Sciatic nerve (tissue), 2 donors: ENCODE measurements around the gene UNC5A. TPM values are rescaled to one million over a fixed set of nuclear protein-coding genes. Genes with fewer than 3 reads are reported as not detected.
"Not testable (repeated sequence)": the region's sequence is repeated elsewhere in the genome, so short reads cannot be mapped to it uniquely, and the experiment has no call there.

Experiments
- ATAC-seq: fragments of 200-7000 bp; cut with Tn5 transposase; one replicate; pipeline ENCODE4 v1.9.1; 2020; ENCODE audit warnings: mild to moderate bottlenecking, moderate library complexity
- DNase-seq: peaks from one replicate; pipeline ENCODE4 v3.0.0-alpha.2; 2020; ENCODE audit warnings: low spot score
- intact Hi-C: fragments of 100-400 bp; cut with DNase I; formaldehyde crosslinking; loops from one replicate; pipeline ENCODE4 v1.14.2; 2022
- total RNA-seq: library from RNA; stranded (reverse); fragmentation: NEBNext Ultra II Directional; extraction: Animal tissue kit (Norgen Biotek cat#: 25700); gene quantifications from one replicate; pipeline ENCODE4 v1.2.1, GENCODE V29; 2021
- donor health status: DM: no; HTN: no; CAD: no.
- donor health status: DM: no; HTN: no; CAD: no.

UNC5A gene
- total RNA-seq, 1 donor from 2014 or later = not detected

DNA sequence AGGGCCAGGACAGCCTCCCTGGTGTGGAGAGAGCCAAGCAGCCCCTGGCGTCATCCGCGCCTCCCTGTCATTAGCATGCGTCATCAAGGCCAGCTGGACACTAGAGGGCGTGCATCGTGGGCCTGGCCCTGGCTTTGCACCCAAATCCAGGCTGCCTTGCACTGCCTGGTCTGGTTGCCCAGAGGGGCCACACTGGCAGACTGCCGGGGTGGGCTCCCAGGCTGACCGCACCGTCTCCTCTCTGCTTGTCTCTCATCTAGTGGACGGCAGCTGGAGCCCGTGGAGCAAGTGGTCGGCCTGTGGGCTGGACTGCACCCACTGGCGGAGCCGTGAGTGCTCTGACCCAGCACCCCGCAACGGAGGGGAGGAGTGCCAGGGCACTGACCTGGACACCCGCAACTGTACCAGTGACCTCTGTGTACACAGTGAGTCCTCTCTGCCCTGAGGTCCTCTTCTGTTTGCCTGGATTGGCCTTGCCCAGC is 59.8 kb downstream of the UNC5A start:
- ATAC-seq = no peak
- no peak for DNase-seq
- intact Hi-C loops = no loop called here

DNA sequence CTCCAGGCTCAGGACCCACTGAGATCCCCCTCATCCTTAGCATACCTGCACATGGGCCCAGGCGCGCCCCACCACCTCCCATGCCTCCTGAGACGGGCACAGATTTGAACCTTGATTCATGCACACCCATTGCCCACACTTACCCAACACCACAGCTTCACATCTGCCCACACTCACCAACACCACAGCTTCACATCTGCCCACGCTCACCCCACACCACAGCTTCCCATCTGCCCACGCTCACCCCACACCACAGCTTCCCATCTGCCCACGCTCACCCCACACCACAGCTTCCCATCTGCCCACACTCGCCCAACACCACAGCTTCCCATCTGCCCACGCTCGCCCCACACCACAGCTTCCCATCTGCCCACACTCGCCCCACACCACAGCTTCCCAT is 60.3 kb downstream of the UNC5A start:
- intact Hi-C loops, DNase-seq, ATAC-seq: not testable (repeated sequence)

DNA sequence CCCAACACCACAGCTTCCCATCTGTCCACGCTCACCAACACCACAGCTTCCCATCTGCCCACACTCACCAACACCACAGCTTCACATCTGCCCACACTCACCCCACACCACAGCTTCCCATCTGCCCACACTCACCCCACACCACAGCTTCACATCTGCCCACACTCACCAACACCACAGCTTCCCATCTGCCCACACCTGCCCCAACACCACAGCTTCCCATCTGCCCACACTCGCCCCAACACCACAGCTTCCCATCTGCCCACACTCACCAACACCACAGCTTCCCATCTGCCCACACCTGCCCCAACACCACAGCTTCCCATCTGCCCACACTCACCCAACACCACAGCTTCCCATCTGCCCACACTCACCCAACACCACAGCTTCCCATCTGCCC is 62.2 kb downstream of the UNC5A start:
- ATAC-seq, DNase-seq, intact Hi-C loops: not testable (repeated sequence)

DNA sequence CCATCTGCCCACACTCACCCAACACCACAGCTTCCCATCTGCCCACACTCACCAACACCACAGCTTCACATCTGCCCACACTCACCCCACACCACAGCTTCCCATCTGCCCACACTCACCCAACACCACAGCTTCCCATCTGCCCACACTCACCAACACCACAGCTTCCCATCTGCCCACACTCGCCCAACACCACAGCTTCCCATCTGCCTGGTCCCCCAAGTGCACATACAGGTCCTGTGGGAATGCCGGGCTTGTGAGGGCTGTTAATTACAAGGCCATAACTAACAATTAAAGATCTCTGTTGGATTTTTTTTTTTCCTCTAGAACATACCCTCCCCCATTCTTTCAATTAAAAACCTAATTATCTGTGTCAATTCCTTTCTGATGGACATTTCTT is 62.7 kb downstream of the UNC5A start:
- ATAC-seq, intact Hi-C loops, DNase-seq: not testable (repeated sequence)

DNA sequence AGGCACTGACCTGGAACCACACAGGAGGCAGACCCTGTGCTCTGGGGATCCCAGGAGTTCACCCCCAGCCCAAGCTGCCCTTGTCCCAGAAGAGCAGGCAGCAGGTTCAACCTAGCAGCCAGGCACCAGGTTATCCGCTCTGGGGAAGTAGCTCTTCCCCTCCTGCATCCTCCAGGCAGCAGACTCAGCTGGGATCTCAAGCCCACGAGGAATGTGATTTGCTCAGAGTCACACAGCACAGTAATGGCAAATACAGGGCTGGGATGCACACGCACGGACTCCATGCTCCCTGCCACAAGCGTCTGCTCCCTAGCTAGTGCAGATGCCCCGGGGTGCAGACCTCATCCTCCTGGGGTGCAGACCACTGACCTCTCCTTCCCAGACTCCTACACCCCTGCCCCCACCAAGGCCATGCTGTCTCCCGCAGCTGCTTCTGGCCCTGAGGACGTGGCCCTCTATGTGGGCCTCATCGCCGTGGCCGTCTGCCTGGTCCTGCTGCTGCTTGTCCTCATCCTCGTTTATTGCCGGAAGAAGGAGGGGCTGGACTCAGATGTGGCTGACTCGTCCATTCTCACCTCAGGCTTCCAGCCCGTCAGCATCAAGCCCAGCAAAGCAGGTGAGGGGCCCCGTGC is 63.3 kb downstream of the UNC5A start:
- ATAC-seq = no peak
- no peak for DNase-seq
- intact Hi-C loops = no loop called here

DNA sequence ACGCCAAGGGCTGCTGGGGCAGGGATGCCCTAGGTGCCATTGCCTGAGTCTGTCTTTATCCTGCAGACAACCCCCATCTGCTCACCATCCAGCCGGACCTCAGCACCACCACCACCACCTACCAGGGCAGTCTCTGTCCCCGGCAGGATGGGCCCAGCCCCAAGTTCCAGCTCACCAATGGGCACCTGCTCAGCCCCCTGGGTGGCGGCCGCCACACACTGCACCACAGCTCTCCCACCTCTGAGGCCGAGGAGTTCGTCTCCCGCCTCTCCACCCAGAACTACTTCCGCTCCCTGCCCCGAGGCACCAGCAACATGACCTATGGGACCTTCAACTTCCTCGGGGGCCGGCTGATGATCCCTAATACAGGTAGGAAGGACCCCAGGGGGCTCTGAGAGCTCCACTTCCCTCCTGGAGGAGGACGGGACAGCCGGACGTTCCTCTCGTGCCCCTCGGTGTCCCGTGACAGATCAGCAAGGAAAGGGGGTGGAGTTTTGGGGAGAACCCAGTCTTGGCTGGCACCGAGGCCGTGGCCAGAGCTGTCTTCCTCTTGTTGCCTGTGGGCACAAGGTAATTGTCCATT is 63.9 kb downstream of the UNC5A start:
- no peak for ATAC-seq
- intact Hi-C loops = no loop called here
- DNase-seq = no peak

DNA sequence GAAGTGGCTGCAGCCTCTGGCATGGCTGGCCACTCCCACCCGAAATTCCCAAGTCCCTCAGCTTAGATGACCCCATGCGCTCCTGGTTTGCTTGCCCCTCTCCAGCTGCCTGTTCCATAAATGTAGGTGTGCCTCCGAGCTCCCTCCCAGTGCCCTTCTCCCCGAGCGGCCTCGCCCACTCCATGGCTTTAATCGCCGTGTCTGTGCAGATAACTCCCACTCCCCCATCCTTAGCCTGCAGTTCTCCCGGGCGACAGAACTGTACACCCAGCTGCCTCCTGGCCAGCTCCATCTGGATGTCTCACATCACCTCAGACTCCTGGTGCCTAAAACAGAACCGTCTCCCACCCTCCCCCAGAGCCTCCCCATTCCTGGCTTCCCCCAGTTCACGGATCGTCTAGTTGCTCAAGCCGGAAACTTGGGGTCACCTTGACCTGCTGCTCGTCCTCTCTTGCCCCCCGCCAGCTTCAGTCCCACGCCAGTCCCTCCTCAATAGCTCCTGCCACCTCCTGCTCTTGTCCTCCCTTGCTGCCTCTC is 64.7 kb downstream of the UNC5A start:
- intact Hi-C loops = loop anchor here (5.0 kb wide), 1 partner anchor 1018 kb away; no protein-coding TSS in a partner anchor
- no peak for ATAC-seq
- DNase-seq = no peak

DNA sequence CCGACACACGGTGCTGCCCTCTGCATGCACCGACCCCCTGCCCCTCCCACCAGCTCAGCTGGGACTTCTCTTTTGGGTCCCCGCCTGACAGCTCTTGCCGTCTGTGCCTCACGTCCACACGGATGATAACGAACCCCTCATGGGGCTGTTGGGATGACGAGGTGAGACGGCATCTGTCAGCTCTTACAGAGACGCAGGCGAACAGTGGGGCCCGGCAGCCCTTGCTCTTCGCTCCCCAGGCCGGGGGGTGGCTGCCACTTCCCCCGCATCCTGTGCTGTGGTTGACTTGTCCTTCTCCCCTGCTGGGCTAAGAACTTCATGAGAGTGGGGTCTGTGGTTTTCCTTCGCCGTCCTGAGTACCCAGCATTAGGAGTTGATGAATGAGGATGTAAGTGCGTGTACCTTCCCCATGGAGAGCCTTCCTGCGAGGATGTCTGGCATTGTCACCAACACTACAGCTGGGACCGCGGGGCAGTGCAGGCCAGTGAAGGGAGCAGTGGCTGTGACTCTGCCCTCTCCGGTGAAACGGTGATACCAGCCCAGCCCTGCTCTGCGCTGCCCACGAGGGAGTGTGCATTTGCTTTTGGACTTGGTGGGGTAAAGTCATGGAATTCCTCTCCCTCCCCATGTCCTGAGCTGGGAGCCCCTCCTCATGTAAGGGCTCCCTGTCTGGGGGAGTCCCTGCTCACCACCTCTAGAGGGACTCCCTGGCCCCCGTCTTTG is 65.6 kb downstream of the UNC5A start:
- DNase-seq = no peak
- ATAC-seq = no peak
- intact Hi-C loops = loop anchor here (5.0 kb wide), 1 partner anchor 1019 kb away; no protein-coding TSS in a partner anchor

DNA sequence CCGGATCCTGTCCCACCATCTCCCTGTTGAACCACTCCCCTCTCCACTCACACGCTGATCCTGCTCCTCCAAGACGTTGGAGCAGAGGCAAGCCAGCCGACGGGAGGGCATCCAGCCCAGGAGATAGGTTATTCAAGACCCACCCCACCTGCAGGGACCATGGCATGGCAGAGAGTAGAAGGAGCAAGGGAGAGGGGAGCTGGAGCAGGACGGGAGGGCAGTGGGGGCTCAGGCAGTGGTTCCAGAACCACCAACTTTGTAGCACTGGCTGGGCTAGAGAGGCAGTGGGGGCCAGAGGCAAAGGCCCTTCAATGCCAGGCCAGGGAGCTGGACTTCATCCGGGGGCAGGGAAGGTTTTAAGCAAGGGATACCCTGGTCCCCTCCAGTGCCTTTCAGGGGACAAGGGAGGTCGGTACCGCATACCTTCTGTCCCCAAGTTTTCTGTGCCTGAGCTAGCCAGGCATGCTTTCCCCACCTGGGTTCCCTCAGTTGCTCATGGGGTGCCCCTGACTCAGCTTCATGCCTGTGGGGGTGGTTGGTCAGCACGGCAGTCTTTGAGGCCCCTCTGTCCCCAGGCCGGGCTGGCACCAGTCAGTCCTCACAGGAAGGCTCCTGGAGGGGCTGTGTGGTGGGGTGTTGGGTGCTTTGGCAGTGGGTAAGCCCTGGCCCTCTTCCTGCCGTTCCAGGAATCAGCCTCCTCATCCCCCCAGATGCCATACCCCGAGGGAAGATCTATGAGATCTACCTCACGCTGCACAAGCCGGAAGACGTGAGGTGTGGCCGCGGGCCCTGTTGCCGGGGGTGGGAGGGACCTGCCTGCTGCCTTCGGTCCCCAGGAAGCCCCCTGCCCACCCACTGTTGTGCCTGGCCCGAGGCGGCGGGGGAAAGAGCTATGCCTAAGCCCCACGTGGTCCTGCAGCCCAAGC is 66.4 kb downstream of the UNC5A start:
- ATAC-seq = no peak
- no peak for DNase-seq
- intact Hi-C loops = loop anchor here (5.0 kb wide), 1 partner anchor 1019 kb away; no protein-coding TSS in a partner anchor

DNA sequence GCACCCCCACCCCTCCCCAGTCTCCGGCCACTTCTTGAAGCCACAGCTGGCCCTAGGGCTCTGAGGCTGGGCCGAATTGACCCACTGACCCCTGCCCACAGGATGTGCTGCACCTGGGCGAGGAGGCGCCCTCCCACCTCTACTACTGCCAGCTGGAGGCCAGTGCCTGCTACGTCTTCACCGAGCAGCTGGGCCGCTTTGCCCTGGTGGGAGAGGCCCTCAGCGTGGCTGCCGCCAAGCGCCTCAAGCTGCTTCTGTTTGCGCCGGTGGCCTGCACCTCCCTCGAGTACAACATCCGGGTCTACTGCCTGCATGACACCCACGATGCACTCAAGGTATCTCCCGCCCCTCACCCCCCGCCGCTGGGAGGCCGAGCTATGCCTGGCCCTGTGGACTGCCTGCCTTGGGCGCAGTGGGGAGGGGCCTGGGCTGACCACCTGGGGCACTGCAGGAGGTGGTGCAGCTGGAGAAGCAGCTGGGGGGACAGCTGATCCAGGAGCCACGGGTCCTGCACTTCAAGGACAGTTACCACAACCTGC is 67.5 kb downstream of the UNC5A start:
- intact Hi-C loops = loop anchor here (5.0 kb wide), 1 partner anchor 1021 kb away; no protein-coding TSS in a partner anchor
- DNase-seq (no peak), ATAC-seq (no peak)

DNA sequence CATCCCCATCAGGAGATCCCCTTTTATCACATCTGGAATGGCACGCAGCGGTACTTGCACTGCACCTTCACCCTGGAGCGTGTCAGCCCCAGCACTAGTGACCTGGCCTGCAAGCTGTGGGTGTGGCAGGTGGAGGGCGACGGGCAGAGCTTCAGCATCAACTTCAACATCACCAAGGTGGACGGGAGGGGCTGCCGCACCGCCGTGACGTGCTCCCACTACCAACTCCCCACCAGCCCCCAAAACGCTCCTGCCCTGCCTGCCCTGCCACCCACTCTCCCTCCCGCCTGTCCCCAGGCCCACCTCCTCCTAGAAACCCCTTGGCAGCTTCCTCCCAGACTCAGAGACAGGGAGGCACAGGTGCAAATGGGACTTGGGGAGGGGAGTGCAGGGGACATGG is 68.1 kb downstream of the UNC5A start:
- intact Hi-C loops = loop anchor here (5.0 kb wide), 1 partner anchor 1021 kb away; no protein-coding TSS in a partner anchor
- ATAC-seq (no peak), DNase-seq (no peak)

DNA sequence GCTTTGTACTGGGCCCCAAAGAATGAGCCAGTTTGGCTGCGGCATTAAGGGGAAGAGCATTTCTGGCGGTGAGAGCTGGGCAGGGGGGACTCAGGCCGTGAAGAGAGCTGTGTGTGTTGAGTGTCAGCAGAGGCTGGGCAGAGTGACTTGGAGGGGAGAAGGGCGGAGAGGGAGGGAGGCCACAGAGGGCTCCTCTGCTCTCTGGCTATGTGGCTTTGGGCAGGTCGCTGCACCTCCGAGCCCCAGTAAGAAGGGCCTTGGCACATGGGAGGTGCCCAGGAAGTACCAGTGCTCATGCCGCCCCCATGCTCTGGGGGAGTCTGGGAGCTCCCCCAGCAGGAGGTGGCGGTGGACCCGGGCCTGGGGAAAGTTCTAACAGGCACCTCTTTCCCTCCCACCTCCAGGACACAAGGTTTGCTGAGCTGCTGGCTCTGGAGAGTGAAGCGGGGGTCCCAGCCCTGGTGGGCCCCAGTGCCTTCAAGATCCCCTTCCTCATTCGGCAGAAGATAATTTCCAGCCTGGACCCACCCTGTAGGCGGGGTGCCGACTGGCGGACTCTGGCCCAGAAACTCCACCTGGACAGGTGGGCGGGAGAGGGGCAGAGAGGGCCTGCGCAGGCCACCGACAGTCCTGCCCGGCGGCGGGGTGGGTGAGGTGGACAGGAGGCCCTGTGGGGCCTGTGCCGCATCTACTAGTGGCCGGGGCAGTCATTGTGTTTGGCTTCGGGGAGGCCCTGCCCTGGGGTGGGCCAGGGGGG is 68.7 kb downstream of the UNC5A start:
- ATAC-seq = no peak
- intact Hi-C loops = loop anchor here (5.0 kb wide), 1 partner anchor 1022 kb away; no protein-coding TSS in a partner anchor

DNA sequence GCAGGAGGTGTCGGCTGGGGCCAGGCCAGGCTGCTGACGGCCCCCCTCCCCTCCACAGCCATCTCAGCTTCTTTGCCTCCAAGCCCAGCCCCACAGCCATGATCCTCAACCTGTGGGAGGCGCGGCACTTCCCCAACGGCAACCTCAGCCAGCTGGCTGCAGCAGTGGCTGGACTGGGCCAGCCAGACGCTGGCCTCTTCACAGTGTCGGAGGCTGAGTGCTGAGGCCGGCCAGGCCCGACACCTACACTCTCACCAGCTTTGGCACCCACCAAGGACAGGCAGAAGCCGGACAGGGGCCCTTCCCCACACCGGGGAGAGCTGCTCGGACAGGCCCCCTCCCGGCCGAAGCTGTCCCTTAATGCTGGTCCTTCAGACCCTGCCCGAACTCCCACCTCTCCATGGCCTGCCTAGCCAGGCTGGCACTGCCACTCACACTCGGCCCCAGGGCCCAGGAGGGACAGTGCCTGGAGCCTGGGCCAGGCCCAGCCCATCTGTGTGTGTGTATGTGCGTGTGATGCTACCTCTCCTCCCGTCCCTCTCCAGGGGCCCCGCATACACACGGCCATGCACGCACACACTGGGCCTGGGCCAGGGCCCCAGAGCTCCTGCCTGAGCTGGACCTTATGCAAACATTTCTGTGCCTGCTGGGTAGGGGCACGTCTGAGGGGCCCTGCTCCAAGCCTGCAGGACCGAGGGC is 69.5 kb downstream of the UNC5A start:
- ATAC-seq = no peak
- intact Hi-C loops = loop anchor here (5.0 kb wide), 1 partner anchor 1023 kb away; no protein-coding TSS in a partner anchor
- DNase-seq = no peak

More for the DNA sequence above, 68.7 kb downstream of the UNC5A start:
- DNase-seq = no peak

DNA sequence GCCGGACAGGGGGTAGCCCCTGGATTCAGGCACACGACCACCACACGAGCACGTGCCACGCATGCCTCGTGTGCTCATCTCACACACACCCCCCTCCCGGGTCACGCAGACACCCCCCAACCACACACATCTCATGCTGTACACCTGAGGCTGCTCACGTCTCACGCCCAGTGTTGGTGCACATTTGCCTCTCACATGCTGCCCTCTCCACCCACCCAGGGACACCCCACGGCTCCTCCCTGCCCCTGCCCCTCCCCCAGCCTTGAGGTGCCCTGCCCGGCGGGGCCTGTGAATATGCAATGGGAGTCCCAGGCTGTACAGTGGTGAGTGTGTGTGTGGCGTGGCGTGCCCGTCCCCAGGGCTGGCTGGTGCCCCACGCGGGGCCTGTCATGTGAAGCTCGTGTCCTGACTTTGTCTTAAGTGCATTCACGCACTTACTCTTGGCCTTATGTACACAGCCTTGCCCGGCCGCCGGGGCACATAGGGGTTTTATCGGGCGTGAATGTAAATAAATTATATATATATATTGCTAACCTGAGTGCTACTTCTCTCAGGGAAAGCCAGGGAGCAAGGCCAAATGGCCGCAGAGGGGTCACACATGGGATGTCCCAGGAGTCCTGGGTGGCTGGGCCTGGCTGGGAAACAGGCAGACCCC is 70.1 kb downstream of the UNC5A start:
- intact Hi-C loops = no loop called here
- DNase-seq = no peak
- no peak for ATAC-seq

DNA sequence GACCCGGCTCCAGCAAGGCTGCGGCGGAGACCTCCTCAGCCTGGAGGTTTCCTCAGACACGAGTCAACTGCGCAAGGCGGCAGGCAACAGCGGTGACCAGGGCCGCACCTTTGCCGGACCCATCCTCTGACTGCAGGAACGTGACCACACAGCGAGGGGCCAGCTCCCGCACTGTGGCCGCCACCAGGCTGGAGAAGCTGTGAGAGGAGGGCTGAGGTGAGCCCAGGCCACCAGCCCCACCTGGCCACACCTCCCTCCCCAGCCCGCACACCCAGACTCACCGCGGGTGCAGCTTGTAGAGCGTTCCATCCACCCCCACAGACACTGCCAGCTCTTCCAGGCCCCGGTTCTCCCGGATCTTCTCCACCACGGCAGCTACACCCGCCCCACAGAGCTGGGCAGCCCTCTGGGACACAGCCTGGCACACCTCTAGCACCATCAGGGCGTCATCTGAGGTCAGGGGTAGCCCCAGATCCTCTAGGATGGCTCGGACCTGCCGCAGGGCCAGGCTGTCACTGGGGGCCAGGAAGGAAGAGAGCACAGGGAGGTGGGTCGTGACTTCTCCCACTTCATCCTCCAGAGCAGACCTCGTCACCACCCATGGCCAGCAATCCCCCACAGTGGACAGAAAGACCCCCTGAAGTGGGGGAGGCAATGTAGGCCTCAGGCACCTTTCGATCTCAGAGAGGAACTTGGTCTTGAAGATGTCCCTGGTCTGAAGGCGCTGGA is 70.8 kb downstream of the UNC5A start:
- intact Hi-C loops = no loop called here
- no peak for ATAC-seq

More for the DNA sequence above, 70.8 kb downstream of the UNC5A start:
- no peak for DNase-seq
